ENCODE measurements around the gene EFCAB12. TPM values are rescaled to one million over a fixed set of nuclear protein-coding genes. Genes with fewer than 3 reads are reported as not detected.
"Not testable (repeated sequence)": the region's sequence is repeated elsewhere in the genome, so short reads cannot be mapped to it uniquely, and the experiment has no call there.

The EFCAB12 gene
- total and polyA plus RNA-seq, 2 of the 13 experiments (the other 11 are each of a cell fraction or from before 2014, with no cell fraction given), result 0.31 to 2.4 TPM

DNA sequence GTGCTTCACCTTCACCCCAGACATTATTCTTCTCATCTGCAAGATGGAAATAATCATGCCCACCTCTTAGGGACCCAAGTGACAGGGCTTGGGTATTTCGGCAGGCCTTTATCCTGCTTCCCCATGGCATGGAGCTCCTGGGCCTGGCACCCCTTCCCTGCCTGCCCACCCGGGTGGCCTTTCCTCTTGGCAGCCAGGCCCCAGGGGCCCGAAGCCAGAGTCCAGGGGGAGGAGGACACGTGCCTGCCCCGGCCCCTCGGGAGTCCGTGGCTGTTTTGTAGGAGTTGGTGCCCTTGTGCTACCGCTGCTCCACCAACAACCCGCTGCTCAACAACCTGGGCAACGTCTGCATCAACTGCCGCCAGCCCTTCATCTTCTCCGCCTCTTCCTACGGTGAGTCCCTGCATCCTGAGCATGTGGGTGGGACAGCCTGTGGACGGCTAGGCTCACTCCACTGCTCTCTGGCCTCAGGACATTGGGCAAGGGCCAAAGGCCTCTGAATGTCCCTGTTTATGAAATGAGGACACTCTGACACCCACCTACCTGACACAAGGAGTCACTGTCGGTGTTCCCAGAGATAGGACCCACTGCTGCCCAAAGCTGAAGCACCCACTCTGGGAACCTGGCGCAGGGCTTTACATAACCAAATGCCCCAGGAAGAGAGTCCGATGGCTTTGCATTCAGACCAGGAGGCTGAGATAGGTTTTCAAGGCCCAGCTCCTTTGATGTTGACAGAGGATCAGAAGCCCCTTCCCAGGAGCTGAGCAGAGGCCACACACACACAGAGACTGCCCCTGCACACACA is 34.5 kb downstream of the EFCAB12 start (continued):
- not testable (repeated sequence) for TF ChIP-seq SOX13 (IDR thresholded peaks at IDR 0.05)
- TF ChIP-seq SOX13 (CRISPR knock-in tag; conservative IDR thresholded peaks at IDR 0.05 in 1 of 2, IDR thresholded peaks at IDR 0.05 in 1 of 2) (peak in 1 of 2 experiments; percentile 31; a peak in 1 of 4 replicates), STAG1 (CRISPR knock-in tag; IDR thresholded peaks at IDR 0.05) (peak; percentile 7; the same call in 1 of the 2 replicates), TCF7 (IDR thresholded peaks at IDR 0.05; ENCODE audit: low read depth) (peak; percentile 24; the same call in 1 of the 2 replicates), SALL1 (CRISPR knock-in tag; IDR thresholded peaks at IDR 0.05) (peak; percentile 53; the same call in 1 of the 2 replicates), MYC (CRISPR knock-in tag; IDR thresholded peaks at IDR 0.05; ENCODE audit: borderline replicate concordance) (peak; percentile 67; the same call in 1 of the 2 replicates), SPEN (CRISPR knock-in tag; IDR thresholded peaks at IDR 0.05; ENCODE audit: low read depth) (0 out of 2 replicates have a peak, but pooled peaks have one; percentile 30), ZSCAN22 (CRISPR knock-in tag; IDR thresholded peaks at IDR 0.05) (peak; percentile 93), ESRRA (CRISPR knock-in tag; IDR thresholded peaks at IDR 0.05; ENCODE audit: low read depth) (peak; percentile 78; the same call in 1 of the 2 replicates), HDAC2 (CRISPR knock-in tag; IDR thresholded peaks at IDR 0.05) (peak; percentile 57; the same call in 1 of the 2 replicates)
- TF ChIP-seq, protein P1, sequence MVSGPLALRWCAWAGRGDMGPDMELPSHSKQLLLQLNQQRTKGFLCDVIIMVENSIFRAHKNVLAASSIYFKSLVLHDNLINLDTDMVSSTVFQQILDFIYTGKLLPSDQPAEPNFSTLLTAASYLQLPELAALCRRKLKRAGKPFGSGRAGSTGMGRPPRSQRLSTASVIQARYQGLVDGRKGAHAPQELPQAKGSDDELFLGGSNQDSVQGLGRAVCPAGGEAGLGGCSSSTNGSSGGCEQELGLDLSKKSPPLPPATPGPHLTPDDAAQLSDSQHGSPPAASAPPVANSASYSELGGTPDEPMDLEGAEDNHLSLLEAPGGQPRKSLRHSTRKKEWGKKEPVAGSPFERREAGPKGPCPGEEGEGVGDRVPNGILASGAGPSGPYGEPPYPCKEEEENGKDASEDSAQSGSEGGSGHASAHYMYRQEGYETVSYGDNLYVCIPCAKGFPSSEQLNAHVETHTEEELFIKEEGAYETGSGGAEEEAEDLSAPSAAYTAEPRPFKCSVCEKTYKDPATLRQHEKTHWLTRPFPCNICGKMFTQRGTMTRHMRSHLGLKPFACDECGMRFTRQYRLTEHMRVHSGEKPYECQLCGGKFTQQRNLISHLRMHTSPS (CRISPR knock-in tag; IDR thresholded peaks at IDR 0.05; ENCODE audit: low read depth), result peak; percentile 64; the same call in 1 of the 2 replicates
- TF ChIP-seq, protein P2, sequence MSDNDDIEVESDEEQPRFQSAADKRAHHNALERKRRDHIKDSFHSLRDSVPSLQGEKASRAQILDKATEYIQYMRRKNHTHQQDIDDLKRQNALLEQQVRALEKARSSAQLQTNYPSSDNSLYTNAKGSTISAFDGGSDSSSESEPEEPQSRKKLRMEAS (IDR thresholded peaks at IDR 0.05), result peak; percentile 40; the same call in 1 of the 2 replicates
- TF ChIP-seq, protein P3, sequence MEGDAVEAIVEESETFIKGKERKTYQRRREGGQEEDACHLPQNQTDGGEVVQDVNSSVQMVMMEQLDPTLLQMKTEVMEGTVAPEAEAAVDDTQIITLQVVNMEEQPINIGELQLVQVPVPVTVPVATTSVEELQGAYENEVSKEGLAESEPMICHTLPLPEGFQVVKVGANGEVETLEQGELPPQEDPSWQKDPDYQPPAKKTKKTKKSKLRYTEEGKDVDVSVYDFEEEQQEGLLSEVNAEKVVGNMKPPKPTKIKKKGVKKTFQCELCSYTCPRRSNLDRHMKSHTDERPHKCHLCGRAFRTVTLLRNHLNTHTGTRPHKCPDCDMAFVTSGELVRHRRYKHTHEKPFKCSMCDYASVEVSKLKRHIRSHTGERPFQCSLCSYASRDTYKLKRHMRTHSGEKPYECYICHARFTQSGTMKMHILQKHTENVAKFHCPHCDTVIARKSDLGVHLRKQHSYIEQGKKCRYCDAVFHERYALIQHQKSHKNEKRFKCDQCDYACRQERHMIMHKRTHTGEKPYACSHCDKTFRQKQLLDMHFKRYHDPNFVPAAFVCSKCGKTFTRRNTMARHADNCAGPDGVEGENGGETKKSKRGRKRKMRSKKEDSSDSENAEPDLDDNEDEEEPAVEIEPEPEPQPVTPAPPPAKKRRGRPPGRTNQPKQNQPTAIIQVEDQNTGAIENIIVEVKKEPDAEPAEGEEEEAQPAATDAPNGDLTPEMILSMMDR (CRISPR knock-in tag; IDR thresholded peaks at IDR 0.05), result peak; percentile 28

Data from HepG2 (cell line).